HG03135 (cell line): ENCODE data around the gene LYSMD2.

Source experiments
- ATAC-seq: cut with Tn5 transposase; IDR thresholded peaks from one replicate; pipeline ENCODE4 v1.9.1; 2021; ENCODE audit warnings: mild to moderate bottlenecking, moderate library complexity; ENCODE audit not compliant: unreplicated experiment

The LYSMD2 gene

DNA sequence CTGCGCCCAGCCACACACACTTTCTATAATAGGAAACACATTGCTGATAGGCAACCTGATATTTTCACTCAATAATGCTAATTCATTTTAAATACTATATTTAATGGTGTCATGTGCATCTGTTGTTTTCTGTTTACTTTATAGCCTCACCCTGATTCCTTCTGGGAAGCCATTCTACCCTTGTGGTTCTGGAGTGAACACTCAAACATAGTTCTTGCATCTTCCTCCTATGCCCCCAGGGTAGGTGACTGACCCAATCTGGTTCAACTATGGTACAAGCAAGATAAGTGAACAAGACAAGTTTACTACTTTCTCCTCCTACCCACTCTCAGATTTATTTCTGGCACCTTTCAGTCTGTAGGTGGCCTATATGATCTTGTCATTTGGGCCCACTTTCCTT, 60.4 kb downstream of the LYSMD2 start:
- ATAC-seq, result no peak

DNA sequence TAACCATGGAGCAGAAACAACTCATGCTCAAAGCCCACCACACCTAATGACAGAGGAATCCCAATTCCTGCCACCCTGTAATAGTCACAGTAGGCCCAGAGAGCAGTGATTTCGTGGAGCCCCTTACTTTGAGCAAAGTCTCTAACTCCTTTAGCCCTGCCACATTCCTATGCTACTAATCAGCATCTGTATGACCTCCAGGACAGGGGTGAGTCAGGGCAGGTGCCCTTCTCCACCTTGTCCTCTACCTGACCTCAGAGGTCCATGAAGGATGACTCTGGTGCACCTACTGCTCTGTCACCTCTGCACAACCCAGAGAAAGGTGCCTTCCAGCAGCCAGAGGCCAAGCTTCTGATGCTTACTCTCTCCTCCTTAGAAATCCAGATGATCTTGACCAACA, 62.2 kb downstream of the LYSMD2 start:
- ATAC-seq, result no peak
